RPMI8226 (cell line): ENCODE results near the gene LRRC74A.

ENCODE experiments used
- DNase-seq: peaks from one replicate; pipeline ENCODE4 v3.0.0-alpha.2; 2015

The LRRC74A gene

GRCh38 chr14:76810953-76811400 lies 15.2 kb upstream of the LRRC74A start:
- peak; percentile 26 for DNase-seq

DNA sequence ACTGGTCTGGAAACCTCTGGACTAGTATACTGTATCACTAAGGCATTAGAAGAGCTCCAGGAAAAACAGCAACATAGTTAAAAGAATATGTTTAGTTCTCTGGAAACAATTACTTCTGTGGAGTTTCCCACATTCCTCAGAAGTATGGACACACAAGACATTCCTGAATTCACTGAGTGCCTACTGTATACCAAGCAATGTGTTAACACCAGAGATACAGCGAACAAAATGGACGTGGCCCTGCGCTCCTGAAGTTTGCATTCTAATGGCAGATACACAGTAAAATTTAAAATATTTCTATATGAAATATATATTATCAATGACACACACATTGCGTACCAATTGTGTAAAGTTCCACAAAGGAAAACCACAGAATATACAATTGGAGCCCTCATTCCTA lies 14.6 kb upstream of the LRRC74A start:
- peak; percentile 5 for DNase-seq

DNA sequence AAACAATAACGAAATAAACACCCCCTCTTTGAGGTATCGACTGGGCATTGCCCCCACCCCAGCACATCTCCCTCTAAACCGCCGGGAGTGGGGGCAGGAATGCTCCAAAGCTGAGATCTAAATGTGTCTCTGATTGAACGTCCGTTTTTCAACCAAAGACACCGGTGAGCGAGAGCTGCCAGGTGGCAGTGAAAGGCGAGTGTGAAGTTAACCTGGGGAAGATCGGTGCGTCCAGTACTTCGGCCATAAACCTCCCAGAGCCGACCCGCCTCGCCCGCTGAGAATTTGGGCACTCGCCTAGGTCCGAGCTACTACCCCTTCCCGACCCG lies 14.2 kb upstream of the LRRC74A start:
- DNase-seq: peak; percentile 45

- DNase-seq: peak; percentile 95
Observed at GRCh38 chr14:76812422-76813383, 13.5 kb upstream of the LRRC74A start, which contains the start of gene ANGEL1. Gene ANGEL1, minus strand, starts transcription at chr14:76812882. Its CDS starts 55 bp downstream, at chr14:76812827.

- no peak for DNase-seq
Observed at GRCh38 chr14:76814726-76815645, 11.2 kb upstream of the LRRC74A start.

DNA sequence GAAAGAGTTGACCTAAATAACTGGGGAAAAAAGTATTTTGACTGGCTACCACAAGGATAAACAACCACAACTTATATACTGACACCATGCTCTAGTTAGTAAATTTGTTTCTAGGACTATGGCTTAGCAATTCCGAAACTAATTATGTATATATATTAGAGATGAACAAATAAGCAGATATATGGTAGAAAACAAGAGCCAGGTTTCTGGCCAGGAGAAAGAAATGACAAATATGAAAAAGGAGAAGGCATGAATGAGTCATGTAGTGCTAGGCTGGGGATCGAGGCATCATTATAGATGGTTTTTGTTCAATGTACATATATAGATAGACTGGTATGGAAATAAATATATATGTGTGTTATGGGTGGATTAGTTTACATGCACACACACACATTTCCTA lies 5.5 kb upstream of the LRRC74A start:
- no peak for DNase-seq

DNA sequence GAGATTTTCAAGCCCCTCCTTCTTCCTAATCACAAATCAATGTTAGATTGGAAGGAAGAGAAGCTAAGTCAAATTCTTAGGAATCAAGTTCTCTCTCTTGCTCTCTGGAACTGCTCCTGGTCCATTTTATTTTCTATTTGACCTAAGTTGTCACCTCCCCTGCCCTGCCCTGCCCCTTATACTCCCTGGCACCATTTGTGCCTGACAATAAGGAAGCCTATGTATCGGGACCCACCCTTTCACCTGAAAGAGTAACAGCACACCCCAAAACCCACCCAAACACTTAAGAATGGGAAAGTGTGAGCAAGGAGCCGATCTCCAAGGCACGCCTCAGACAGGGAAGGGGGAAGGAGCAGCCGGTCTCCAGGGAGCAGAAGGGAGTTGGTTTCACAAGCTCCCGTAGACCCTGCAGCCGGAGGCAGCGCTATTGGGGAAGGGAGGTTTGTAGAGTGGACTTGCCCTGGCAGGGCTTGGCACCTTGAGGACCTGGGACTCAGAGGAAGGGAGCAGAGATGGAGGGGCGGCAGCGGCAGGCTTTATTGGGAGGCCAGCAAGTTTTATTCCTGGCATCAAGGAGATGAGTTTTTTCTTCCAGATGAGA lies 1.6 kb downstream of the LRRC74A start:
- DNase-seq: no peak

DNA sequence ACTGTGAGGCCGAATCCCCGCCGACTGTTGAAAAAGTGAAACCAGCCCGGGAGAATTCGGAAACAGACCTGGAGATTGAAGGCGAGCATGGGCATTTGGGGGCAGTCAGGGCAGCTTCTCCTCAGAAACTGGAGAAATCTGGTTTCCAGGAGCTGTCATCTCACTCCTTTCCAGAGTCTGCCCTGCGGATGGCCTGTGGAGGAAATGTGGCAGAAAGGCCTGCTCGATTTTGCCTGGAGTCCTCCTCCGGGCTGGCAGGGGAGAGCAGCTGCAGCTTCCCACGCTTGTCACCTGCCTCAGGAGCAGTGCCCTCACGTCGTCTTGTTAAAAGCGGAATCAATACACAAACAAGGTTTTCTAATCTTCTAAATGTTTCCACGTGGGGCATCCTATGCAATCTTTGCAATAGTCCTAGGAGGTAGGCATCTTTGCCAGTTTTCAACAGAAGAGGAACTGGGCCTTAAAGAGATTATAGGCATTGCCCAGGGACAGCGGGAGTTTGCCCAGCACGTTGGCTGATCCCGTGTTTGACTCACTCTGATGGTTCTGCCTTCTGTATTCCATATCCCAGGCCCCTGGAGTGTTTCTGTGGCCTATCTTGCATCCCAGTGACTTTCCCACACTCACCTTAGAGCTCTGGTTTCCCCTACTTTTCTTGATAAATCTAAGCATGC lies 2.3 kb downstream of the LRRC74A start:
- no peak for DNase-seq

GRCh38 chr14:76829013-76829365 lies 2.8 kb downstream of the LRRC74A start:
- no peak for DNase-seq

DNA sequence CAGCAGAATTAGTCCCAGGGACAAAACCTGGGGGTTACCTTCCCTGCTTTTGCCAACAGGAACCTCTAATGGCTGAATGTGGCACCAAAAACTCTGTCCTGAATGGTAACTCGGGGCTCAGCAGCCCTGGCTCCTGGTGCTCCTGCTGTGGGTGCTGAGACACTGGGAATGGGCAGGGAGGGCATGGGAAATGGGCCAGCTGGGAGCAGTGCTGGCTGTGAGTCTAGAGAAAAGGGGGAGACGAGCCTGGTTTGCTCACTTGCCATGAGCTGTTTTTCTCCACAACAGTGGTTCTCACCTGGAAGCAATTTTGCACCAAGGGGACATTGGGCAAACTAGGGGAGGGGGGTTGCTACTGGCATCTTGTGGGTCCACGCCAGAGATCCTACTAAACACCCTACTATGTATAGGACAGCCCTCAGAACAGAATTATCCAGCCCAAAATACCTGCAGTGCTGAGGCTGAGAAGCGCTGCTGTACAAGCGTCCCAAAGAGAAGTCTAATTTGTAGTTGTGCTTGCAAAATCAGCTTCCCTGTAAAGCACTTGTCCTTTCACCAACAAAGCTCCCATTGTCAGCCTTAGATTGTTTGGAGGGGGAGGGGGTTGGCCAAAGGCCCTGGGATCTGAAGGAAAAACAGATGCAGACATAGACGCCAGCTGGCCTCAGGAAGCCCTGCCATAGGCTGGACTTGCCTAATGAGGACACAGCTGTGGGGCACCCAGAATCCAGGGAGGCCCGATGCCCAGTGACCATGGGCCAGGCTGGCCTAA lies 3.6 kb downstream of the LRRC74A start:
- no peak for DNase-seq

DNA sequence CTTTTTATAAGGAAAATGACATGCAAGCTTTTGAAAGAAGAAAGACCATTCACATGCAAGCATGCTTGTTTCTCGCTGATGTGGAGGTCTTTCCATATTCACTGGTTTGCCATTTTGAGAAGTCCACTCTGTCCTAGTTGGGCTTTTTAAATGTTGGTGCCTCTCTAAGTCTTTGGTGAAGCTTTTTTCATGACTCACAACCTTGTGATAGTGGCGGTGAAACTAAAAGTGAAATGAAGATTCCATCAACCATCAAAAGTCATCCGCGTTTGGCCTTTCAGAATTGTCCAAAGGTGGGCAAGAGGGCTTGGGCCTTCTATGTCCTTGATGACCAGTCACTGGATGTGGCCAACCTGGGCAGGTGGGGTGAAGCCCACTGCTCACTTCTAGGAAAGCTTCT lies 4.3 kb downstream of the LRRC74A start:
- no peak for DNase-seq

- DNase-seq: no peak
Observed at GRCh38 chr14:76832503-76832988, 6.3 kb downstream of the LRRC74A start.

- no peak for DNase-seq
Observed at GRCh38 chr14:76833011-76833410, 6.8 kb downstream of the LRRC74A start.

DNA sequence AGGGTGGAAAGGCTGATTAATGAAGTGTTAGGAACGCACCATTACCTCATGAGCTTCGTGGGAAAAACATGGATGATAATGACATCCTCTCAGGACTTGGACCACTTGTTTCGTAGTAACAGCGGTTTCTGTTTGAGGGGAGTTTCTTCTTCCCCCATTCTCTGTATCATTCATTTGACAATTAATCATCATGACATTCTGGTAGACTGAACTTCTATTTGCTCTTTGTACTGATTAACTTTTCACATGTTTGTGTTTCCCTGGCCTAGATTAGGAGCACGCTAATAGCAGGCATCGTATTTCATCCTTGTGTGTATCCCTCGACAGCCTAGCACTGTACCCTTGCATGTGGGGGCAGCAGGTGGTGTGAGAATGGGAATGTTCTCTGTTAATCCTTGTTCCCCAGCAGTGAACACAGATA lies 8.0 kb downstream of the LRRC74A start:
- DNase-seq: no peak

- DNase-seq: no peak
Observed at GRCh38 chr14:76836029-76836630, 9.9 kb downstream of the LRRC74A start.

DNA sequence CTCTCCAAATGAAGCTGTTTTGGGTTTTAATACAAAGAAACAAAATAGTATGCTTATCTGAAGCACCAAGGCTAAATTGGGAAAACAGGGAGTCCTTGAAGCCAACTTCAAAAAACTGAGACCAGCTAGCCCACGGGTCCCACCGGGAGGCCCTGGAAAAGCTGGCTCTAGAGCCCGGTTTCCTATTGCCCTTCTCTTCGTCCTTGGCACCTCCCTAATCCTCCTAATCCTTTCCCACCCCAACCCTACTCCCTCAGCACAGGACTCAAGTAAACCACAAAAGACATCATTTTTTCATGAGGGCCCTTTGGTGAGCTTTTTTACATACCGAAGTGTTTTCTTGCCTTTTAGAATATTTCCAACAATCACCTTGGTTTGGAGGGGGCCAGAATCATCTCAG lies 11.3 kb downstream of the LRRC74A start:
- no peak for DNase-seq

DNA sequence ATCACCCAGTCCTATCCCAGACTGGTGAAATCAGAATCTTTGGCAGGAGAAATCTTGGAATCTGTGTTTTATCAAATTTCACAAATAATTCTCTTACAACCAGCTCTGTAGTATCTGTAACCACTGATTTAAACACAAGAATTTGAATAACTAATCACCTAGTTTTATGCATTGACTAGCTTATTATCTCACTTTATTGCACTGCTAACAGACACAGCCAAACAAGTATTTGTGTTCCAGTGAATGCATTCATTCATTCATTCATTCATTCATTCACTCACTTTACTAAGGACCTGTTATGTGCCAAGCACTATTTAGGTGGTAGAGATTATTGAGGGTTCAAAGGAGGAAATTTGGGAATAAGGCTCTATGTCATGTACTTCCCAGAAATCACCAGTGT lies 16.2 kb downstream of the LRRC74A start:
- DNase-seq: no peak

DNA sequence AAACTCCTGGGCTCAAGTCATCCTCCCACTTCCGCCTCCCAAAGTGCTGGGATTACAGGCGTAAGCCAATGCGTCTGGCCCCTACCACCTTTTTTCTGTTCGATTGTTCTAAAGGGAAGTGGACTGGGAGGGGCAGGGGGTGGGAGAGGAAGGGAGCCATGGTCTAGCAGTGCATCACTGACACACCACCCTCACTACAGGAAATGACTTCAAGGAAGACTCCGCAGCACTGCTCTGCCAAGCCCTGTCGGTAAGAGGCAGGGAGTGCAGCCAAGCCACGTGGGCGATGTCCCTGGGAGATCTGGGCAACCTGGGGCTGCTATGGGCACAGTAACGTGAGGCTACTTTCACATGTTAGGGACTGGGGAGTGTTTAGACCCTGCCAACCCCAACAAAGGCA lies 18.0 kb downstream of the LRRC74A start:
- peak; percentile 15 for DNase-seq

DNA sequence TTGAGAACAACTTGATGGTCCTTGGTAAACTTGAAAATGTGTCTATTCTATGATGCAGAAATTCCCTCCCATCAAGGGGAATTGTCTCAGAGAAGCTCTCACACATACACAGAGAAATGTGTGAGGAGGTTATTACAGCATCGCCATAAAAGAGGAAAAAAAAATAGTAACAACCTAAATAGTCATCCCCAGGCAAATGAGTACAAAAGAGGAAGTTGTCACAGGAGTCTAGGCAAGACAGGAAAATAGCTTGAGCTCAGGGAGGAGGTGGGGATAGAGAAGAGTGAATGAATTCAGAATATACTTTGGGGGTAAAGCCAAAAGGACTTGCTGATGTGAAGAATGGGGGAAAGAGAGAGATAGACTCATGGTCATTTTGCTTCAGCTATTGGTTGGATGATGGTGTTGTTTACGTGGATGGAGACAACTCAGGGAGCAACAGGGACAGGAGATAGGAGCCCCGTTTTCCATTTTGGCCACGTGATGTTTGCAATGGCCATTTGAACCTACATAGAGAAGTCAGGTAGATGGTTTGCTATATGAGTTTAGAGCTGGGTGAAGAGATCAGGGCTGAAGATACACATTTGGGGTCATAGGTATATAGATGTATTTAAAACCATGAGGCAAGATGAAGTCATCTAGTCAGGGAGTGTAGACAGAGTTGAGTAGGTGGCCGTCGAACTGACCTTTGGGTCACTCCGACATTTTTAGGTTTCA lies 20.3 kb downstream of the LRRC74A start:
- no peak for DNase-seq

GRCh38 chr14:76848879-76849278 lies 22.7 kb downstream of the LRRC74A start:
- no peak for DNase-seq

GRCh38 chr14:76855066-76855465 lies 28.9 kb downstream of the LRRC74A start:
- no peak for DNase-seq
